GM08714 (cell line): ENCODE measurements around the gene MRPL38.

Experiments
- H3K4me3 ChIP-seq: fragments of 200-500 bp; sonication (Bioruptor generic); 2 replicates; pipeline ENCODE4 v1.5.1; 2014; ENCODE audit warnings: mild to moderate bottlenecking, low read length, inconsistent platforms
- ZNF274 ChIP-seq: IDR thresholded peaks from 2 replicates; pipeline ENCODE4 v1.6.1; 2012; ENCODE audit warnings: mild to moderate bottlenecking, low read depth, low read length

Gene MRPL38

DNA sequence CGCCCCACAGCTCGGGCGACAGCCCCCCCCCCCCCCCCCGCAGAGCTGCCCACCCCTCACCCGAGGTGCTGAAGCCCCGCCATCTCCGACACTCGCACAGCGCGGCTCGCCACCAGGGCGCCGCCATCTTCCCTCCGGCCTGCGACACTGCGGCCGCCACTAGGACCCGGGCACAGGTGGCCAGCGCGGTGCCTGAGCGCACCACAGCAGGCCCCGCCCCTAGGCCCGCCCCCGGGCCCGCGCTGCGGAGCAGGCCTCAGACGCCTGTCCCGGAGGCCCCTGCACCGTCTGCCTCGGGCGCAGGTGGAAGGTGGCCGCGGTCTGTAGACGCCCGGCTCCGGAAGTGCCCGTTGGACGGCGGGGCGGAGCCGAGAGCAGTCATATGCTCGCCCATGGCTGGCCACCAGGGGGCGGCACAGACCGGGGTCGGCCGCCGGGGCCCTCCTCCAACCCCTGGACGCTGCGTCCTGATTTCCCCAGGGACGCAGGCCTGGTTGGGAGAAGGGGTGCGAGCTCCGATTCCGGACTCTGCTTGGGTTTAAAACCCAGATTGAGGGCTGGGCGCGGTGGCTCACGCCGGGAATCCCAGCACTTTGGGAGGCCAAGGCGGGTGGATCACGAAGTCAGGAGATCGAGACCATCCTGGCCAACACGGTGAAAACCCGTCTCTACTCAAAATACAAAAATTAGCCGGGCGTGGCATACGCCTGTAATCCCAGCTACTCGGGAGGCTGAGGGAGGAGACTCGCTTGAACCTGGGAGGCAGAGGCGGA lies at the start of gene MRPL38:
Gene MRPL38, minus strand, starts transcription at position 136 of the 773 bp plus-strand sequence. Its CDS starts 9 bp downstream, at position 127.
- peak within 1 kb of the TSS; percentile 89 for H3K4me3 ChIP-seq
- no peak for TF ChIP-seq ZNF274

DNA sequence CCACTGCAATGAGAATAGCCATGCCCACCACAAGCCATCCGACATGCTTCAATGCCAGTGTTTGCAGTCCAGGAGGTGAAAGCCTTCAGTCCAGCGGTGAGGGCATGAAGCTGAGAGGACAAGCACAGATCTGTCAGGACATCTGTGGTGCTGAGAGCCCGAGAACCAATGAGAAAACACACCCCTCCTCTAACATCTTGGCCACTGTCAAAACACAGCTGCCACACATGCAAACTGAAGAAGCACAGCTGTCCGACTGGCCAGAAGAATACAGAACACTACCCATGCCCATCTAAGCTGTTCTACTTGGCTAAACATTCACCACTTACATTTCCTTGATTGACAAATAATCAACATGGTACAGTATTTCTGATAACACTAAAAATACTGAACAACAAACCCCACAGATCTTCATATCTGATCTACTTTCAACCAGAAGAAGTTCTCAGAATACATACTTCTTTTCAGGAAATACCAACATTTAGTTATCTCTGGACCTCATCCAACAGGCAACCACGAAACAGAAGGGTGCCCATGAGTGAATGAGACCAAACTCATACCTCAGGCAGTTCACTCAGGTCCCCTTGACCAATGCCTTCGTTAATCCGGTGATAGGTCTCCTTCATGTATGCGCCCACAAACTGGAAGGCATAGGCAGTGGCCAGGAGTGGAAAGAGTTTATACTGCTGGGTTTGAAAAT lies 46.3 kb upstream of the MRPL38 start:
- no peak overlapping the region for H3K4me3 ChIP-seq
- no peak for TF ChIP-seq ZNF274

DNA sequence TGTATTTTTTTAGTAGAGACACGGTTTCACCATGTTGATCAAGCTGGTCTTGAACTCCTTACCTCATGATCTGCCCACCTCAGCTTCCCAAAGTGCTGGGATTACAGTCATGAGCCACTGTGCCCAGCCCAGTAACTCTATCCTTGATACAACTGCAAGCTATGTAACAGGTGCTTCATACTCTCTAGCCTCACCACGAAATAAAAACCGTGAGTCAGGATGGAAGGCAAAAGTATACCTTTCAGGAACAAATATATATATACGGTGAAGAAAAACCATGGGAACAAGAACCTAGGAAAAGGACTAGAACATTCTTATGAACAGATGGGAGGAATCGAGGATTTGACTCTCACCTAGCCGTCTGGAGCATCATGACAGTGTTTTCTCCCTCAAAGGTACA lies 45.7 kb upstream of the MRPL38 start:
- TF ChIP-seq ZNF274: no peak

DNA sequence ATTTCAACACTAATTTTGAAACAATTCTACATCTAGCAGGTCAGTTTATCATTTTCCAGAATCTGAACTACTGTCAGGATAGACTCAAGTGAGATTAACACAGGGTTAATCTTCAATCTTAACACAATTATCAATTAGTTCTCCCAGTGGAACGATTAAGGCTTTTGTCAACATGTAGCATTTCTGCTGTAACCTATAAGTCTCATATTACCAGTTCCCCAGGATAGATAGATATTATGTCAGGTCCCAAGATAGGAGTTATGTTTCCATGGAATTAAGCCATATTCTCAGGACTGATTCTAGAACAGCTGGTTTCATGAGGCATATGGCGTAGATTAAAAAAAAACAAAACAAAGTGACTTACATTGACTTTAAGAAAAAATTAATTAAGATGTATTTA lies 40.5 kb upstream of the MRPL38 start:
- H3K4me3 ChIP-seq: no peak overlapping the region
- no peak for TF ChIP-seq ZNF274

More for the DNA sequence above, 45.7 kb upstream of the MRPL38 start:
- no peak overlapping the region for H3K4me3 ChIP-seq

DNA sequence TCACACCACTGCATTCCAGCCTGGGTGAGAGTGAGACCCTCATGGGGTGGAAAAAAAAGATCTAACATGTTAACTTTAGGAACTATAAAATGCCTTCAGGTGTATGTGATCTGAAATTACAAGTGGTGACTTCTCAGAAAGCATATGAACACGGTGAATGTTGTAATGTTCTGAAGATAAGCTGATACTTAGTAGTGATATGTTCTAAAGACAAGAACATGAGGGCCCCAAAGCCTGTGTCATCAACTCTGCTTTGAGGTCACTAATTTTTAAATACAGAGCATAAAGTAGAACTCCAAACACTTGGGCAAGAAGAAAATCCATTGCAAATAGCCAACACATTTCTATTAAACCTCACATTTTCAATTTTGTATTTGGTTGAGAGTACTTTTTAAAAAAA lies 38.8 kb upstream of the MRPL38 start:
- TF ChIP-seq ZNF274: no peak
- H3K4me3 ChIP-seq: no peak overlapping the region

DNA sequence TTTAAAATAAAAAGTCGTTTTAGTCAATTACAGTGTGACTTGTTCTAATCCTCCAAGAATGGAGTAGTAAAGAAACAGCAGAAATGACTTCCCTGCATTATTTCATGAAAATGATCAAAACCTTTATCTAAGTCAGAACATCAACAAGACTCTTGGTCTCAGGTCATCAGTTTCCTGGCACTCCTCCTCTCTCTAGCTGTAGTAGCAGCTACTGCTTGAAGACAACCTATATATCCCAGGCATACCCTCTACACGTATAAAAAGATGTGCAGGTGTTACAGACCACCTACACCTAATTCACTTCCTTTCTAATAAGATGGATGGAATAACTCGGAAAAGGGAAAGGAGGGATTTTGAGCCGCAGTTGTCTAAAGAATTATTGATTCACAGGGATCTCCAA lies 37.8 kb upstream of the MRPL38 start:
- H3K4me3 ChIP-seq: no peak overlapping the region
- TF ChIP-seq ZNF274: no peak

DNA sequence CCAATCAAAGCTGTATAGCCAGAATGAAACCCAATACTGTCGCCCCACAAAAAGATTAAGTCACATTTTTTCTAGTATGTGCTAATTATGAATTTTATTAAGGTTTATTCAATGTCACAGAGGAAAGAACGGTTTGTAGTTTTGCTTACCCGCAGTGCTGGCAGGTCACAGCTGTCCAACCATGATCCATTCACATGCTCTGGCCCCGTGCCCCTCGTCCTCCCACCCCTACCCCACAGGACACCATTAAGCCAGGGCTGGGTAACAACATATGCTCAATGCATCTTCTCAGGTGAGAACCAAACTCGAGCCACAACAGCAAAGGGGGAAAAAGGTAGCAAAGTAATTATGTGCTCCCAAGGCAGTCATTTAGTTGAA lies 36.7 kb upstream of the MRPL38 start:
- no peak for TF ChIP-seq ZNF274
- peak overlapping the region; percentile 93; the same call in 1 of the 2 replicates for H3K4me3 ChIP-seq

DNA sequence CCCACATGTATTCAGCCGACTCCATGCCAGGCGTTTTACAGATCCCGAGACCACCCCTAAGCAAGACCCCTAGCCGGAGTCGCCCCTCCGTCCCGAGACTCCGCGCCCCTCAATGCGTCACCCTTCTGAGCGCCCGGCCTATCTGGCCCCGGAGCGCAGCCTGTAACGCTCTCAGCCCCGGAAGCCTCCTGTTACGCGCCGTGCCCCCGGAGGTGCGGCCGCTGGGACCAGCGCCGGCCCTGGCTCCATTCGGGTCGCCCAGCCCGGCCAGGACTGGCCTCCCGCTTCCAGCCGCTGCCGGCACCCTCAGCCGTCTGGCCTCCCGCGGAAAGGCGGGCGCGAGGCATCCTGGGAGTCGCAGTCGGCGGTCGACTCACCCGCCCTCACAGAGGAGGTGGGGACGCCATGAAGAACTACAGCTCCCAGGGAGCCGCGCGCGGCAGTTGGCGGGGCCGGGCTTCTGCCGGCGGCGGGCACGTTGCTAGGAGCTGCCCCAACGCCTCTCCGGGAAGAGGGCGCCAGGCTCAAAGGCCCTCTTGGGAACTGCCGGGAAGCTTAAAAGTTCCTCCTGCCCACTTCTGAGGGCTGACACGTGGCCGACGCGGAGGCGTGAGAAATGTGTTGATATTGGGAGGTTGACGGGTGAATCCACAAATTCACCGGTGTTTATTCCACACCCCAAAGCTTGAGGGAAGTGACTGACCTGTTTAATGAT lies 36.2 kb upstream of the MRPL38 start, which contains the start of gene FBF1:
Gene FBF1, minus strand, starts transcription at position 316 of the 715 bp plus-strand sequence. CDS start 2,893 bp downstream, outside the sequence.
- H3K4me3 ChIP-seq: peak within 1 kb of the TSS; percentile 93
- no peak for TF ChIP-seq ZNF274

DNA sequence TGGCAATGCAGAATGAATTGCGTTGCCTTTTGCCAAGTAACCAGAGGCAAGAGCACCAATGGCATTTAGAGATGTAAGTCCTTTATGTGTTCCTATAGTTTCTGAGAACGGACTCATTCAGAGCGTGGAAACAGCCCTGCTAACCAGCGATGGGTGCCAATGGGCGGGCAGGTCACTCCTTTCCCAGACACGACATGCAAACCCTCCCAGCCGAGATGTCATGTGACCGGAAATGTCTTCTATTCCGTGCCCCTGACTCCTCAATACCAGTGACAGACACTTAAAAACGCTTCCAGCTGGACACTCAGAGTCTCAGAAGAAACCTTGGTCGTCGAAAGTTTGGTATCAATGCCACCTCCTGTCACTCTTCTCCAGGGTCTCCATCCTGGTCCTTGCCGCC lies 33.0 kb upstream of the MRPL38 start:
- no peak for TF ChIP-seq ZNF274

DNA sequence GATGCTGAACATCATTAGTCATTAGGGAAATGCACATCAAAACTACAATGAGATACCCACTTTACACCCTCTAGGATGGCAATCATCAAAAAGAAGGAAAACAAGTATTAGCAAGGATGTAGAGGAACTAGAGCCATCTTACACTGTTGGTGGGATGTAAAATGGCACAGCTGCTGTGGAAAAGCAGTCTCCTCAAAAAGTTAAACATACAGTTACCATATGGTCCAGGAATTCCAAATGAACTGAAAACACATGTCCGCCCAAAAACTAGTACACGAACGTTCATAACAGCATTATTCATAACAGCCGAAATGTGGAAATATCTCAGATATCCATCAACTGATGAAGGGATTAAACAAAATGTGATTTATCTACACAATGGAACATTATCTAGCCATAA lies 29.1 kb upstream of the MRPL38 start:
- no peak overlapping the region for H3K4me3 ChIP-seq
- TF ChIP-seq ZNF274: no peak

More for the DNA sequence above, 33.0 kb upstream of the MRPL38 start:
- no peak overlapping the region for H3K4me3 ChIP-seq

DNA sequence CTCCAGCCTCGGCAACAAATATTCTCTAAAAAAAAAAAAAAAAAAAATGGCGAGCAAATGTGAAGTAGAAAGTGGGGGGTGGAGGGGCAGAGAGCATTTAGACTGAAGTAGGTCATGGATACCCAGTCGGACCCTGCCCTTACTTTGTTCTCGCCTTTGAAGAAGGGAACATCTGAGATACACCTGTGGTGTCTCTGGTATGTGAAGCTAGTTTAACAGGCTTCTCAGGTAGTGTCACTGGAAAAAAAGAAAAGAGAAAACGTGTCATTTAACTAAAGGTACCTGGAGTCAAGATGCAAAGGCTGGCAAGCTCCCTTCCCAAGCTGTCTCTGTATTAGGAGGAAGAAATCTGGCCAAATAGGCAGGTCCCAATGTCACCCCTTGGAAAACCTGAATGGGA lies 28.2 kb upstream of the MRPL38 start:
- H3K4me3 ChIP-seq: no peak overlapping the region
- TF ChIP-seq ZNF274: no peak

DNA sequence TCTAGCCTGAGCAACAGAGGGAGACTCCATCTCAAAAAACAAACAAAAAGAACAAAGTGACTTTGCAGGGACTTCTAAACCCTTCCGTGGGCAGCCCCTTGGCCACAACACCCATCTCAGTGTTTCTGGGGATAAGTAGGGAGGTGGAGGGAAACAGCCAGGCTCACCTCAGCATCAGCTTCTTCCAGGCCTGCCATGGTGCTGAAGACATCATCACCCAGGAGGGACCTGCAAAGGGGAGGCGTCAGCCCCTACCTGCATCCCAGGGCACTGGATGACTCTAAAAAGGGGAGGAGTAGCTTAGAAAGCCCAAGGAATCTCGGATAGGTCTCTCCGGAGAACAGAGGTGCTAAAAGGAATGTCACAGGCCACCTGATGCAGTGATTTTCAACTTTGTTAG lies 26.4 kb upstream of the MRPL38 start:
- no peak for TF ChIP-seq ZNF274
- H3K4me3 ChIP-seq: no peak overlapping the region

DNA sequence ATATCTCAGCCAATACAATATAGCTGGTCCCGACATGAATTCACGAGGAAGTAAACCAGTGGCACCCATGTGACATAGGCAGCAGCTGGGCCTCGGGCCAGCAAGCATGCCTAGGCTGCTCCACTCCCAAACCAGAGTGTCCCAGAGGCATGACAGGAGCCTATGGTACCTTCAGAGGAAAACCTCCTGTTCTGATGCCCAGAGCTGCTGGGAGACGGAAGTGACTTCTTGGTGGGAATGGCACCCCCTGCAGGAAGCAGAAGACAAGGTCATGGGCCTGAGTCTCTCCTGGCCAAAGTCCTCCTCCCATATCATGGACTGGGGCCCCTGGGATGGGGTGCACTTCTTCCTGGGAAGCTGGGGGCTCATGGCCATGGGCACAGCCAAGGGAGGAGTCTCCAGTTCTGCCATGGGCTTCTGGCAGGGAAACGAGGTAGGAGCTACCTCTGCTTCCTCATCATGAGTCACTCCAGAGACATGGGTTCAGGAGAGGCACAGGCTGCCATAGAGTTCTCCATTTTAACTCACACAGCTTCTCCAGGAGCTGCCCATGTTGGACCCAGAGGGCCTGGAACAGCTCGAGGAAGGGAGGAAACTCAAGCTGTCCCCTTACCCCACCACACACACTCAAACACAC lies 22.7 kb upstream of the MRPL38 start:
- H3K4me3 ChIP-seq: no peak overlapping the region
- TF ChIP-seq ZNF274: no peak

DNA sequence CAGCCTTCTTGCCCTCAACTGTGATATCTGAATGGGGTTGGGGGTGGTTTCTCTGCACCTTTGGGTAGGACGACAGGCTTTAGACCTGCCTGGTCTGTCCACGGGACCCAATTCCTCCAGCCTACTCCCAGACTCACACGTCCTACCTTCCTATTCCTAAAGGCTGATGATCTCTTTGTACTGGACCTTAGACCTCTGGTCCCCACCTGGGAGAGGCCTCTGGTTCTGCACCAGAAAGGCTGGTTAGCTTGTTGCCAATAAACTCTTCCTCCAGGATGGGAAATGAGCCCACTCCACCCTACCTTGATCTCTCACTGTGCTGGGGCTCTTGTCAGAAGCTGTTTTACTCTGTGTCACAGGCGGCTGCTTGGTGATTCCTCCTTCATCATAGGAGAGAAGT lies 21.8 kb upstream of the MRPL38 start:
- TF ChIP-seq ZNF274: no peak
- H3K4me3 ChIP-seq: no peak overlapping the region
